ENCODE results near the gene VPS54.
A peak's percentile ranks its signal among the peaks of the same experiment; 100 is the strongest.

The VPS54 gene

GRCh38 chr2:63898839-63899238, 120.4 kb downstream of the VPS54 start:
- DNase-seq, result no peak

GRCh38 chr2:63894167-63894566, 125.1 kb downstream of the VPS54 start:
- no peak for DNase-seq

GRCh38 chr2:63893163-63893562, 126.1 kb downstream of the VPS54 start:
- no peak for DNase-seq

GRCh38 chr2:63891488-63892030, 127.7 kb downstream of the VPS54 start:
- DNase-seq, result no peak

- no peak for DNase-seq
These were observed 128.6 kb downstream of the VPS54 start for GRCh38 chr2:63890678-63891077.

GRCh38 chr2:63888490-63889402, 130.5 kb downstream of the VPS54 start:
- peak; percentile 17 to 26 (median 24) for DNase-seq

- no peak for DNase-seq
These were observed 131.2 kb downstream of the VPS54 start for GRCh38 chr2:63888053-63888452.

- no peak for DNase-seq
These were observed 132.8 kb downstream of the VPS54 start for GRCh38 chr2:63886445-63886844.

GRCh38 chr2:63882395-63883105, 136.7 kb downstream of the VPS54 start:
- no peak for DNase-seq

- DNase-seq, result no peak
These were observed 138.0 kb downstream of the VPS54 start for GRCh38 chr2:63881205-63881604.

GRCh38 chr2:63880625-63881024, 138.6 kb downstream of the VPS54 start:
- DNase-seq, result no peak

- DNase-seq, result no peak
These were observed 139.3 kb downstream of the VPS54 start for GRCh38 chr2:63879876-63880433.

- DNase-seq, result no peak
These were observed 140.7 kb downstream of the VPS54 start for GRCh38 chr2:63878486-63878885.

GRCh38 chr2:63876311-63876710, 142.9 kb downstream of the VPS54 start:
- no peak for DNase-seq

- no peak for DNase-seq
These were observed 143.5 kb downstream of the VPS54 start for GRCh38 chr2:63875559-63876245.

GRCh38 chr2:63875131-63875527, 144.1 kb downstream of the VPS54 start:
- no peak for DNase-seq

- DNase-seq, result no peak
These were observed 144.8 kb downstream of the VPS54 start for GRCh38 chr2:63874204-63875130.

GRCh38 chr2:63872571-63873328, 146.5 kb downstream of the VPS54 start:
- no peak for DNase-seq

GRCh38 chr2:63871864-63872263, 147.4 kb downstream of the VPS54 start:
- DNase-seq, result no peak

- DNase-seq, result no peak
These were observed 148.5 kb downstream of the VPS54 start for GRCh38 chr2:63870679-63871078.
